Erythroblast (primary cell): ENCODE measurements around the gene VSX1.

Experiments
- GATA1 ChIP-seq: IDR thresholded peaks from 2 replicates; pipeline ENCODE4 v1.6.1; 2011; ENCODE audit warnings: low read depth, mild to moderate bottlenecking, control low read depth, low read length, moderate library complexity
- POLR2A ChIP-seq: IDR thresholded peaks from 2 replicates; pipeline ENCODE4 v1.6.1; 2011; ENCODE audit warnings: mild to moderate bottlenecking, low read length

DNA sequence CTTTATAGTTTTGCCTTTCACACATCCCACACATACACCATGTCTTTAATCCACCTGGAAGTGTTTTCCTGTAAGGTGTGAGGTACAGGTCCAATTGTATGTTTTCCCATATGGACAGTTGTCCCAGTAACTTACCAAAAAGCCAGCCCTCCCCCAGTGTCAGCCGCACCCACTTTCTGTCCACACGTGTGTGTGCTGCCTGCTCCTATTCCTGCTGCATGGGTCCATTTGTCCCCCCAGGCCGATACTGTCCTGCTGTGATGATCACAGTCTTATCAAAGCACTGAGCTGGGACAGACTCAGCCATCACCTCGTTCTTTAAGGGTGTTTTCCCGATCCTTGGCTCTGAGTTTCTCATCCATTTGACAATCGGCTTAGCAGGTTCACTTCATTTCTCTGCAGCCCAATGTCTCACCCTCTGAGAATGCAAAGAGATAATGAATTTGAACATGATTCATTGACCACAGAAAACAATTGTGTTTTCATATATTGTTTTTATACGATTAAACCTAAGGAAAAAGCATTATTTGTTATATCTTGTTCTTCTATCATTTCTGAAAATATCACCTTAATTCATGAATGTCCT lies 9.6 kb downstream of the VSX1 start:
- no peak for TF ChIP-seq POLR2A
- TF ChIP-seq GATA1 = no peak
